HG02943 (cell line): ENCODE data around the gene SPRR2B.
"Not testable (repeated sequence)": the region's sequence is repeated elsewhere in the genome, so short reads cannot be mapped to it uniquely, and the experiment has no call there.

Experiments
- ATAC-seq: cut with Tn5 transposase; IDR thresholded peaks from one replicate; pipeline ENCODE4 v1.9.1; 2021; ENCODE audit warnings: mild to moderate bottlenecking, low read depth, moderate library complexity; ENCODE audit not compliant: unreplicated experiment

SPRR2B gene

DNA sequence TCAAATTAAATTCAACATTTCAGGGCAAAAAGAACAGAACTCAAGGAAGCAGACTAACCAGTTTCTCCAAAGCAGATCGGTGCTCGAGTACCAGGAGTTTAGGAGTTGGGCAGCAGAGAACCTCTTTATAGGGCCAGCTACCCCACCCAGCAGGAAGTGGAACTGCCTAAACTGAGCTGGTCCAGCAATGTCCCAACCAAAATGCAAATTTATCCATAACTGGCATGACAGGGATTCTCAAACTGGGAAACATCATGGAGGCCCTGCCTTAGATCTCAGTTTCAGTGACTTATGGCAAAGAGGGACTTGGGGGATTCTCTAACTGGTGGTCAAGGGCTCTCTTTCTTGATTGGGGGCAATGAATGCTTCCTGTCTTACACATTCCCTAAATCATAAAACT, at the start of gene SPRR2B:
TSS of gene SPRR2B (minus strand) at position 101 of the 400 bp plus-strand sequence. CDS start 772 bp downstream, outside the sequence.
- no peak for ATAC-seq

DNA sequence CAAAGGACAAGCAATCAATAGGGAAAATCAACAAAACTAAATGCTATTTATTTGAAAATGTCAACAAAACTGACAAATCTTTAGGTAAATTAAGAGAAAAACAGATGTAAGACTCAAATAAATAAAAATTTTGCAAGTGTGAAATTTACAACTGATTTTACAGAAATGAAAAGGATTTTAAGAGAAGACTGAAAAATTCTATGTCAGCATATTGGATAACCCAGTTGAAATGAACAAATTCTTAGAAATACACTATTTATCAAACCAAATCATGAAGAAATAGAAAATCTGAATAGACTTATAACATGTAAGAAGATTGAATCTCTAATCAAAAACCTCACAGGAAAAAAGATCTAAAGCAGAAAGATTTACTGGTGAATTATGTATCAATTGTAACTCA, 49.5 kb upstream of the SPRR2B start:
- no peak for ATAC-seq

DNA sequence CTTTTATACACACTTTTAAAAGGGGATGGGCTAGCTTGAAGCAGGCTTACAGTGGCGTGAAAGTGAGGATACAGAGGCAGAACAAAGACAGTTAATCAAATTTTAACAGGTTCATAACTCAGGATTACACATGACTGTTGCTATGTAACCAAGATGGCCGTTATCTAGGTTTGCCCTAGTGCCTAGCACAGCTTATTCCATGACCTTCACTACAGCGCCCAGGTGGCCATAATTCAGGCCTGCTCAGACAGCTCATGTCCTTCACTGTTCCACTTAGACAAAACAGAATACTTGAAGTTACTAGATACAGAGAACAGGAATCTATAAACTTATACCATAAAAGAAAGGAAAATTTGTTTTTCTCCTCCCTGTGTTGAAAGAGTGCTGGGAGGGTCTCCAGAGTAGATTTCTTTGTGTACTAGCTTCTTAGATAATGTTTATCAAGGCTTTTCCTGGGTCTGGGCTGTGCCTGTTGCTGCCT, 48.1 kb upstream of the SPRR2B start:
- no peak for ATAC-seq

DNA sequence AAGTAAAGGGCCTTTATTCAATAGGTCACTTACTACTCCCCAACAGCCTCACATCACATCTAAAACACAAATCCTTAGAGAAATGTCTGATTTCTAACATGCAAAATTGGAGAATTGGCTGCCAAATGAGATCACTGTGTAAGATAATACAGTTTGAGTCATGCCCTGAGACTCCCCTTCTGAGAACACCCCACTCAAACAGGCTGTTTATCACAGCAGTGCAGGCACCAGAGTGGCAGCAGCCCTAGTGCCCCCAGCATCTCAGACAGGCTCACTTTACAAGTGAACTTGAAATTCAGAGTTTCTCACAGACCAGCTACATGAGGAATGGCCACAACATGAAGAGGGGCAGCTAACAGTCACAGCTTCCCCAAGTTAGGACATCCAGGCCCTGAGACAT, 43.9 kb upstream of the SPRR2B start:
- not testable (repeated sequence) for ATAC-seq

DNA sequence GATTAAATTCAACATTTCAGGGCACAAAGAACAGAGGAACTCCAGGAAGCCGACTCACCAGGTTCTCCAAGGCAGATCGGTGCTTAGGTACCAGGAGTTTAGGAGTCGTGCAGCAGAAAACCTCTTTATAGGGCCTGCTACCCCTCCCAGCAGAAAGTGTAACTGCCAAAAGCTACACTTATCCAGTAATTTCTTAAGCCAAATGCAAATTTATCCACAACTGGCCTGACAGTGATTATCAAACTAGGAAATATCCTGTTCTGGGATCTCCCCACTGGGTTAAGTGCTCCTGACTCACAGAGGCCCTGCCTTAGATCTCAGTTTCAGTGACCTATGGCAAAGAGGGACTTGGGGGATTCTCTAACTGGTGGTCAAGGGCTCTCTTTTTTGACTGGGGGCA, 42.0 kb upstream of the SPRR2B start, which contains the start of gene SPRR2F:
TSS of gene SPRR2F (minus strand) at position 101 of the 400 bp plus-strand sequence. CDS start 783 bp downstream, outside the sequence.
- no peak for ATAC-seq

DNA sequence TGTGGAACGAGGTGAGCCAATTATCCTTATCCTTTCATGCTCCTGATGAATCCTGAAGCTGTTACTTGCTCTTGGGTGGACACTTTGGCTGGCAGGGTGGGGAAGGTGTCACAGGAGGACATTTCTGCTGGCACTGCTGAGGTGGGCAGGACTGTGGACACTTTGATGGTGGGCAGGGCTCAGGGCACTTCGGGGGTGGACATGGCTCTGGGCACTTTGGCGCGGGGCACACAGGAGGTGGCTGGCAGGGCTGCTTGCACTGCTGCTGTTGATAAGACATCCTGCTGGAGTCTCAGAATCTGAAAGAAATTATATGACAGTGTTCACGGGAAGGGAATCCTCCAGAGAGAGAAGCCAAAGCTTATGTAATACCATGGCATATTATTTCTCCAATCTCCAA, 41.0 kb upstream of the SPRR2B start:
- ATAC-seq = not testable (repeated sequence)

DNA sequence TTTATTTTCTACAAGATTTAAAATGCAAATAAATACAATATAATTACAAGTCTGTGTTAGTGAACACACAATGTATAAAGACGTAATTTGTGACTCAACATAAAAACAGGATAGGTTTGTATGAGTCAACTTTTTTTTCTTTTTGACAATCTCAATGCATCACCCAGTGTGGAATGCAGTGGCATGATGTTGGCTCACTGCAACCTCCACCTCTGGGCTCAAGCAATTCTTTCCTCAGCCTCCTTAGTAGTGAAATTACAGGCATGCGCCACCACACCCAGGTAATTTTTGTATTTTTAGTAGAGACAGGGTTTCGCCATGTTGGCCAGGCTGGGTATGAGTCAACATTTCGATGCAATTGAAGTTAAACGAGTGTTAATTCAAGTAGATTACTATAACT, 28.8 kb upstream of the SPRR2B start:
- no peak for ATAC-seq

DNA sequence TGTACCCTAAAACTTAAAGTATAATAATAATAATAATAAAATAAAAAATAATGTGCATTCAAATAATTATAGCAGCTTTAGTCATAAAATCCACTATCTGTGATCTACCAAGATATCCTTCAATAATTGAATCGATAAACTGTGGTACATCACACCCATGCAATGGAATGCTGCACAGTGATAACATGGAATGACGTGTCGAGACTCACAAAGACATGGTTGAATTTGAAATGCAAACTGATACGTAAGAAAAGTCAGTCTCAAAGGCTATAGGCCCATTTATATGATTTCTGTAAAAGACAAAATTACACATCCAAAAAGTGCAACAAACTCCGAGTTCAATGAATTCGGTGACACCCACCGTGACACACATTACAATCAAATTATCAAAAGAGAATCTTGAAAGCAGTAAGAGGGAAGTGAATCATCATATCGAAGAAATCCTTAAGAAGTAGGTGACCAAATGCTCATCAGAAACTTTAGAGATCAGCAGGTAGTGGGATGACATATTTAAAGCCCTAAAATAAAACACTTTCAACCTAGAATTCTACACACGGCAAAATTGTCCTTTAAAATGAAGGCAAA, 28.1 kb upstream of the SPRR2B start:
- no peak for ATAC-seq

DNA sequence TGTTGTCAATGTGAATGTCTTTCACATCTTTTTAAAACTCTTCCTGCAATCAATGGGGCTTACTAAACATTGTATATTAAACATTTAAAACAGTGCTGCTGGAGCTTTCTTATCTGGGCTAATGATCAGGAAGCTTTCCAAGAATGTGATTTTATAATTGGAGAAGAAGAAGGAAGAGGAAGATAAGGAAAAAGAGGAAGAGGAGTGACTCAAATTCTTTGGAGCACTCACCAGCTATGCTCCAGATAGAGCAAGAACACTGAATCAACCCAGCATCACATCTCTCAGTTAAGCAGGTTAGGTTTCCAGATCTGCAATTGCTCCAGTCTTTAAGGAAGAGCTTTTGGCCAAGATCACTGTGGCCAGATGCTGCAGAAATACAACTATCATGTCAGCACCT, 24.4 kb upstream of the SPRR2B start:
- ATAC-seq = no peak

DNA sequence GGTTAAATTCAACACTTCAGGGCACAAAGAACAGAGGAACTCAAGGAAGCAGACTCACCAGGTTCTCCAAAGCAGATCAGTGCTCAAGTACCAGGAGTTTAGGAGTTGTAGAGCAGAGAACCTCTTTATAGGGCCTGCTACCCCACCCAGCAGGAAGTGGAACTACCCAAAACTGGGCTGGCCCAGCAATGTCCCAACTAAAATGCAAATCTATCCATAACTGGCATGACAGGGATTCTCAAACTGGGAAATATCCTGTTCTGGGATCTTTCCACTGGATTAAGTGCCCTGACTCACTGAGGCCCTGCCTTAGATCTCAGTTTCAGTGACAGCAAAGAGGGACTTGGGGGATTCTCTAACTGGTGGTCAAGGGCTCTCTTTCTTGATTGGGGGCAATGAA, 23.0 kb upstream of the SPRR2B start, which contains the start of gene SPRR2E:
TSS of gene SPRR2E (minus strand) at position 101 of the 400 bp plus-strand sequence. CDS start 775 bp downstream, outside the sequence.
- no peak for ATAC-seq

DNA sequence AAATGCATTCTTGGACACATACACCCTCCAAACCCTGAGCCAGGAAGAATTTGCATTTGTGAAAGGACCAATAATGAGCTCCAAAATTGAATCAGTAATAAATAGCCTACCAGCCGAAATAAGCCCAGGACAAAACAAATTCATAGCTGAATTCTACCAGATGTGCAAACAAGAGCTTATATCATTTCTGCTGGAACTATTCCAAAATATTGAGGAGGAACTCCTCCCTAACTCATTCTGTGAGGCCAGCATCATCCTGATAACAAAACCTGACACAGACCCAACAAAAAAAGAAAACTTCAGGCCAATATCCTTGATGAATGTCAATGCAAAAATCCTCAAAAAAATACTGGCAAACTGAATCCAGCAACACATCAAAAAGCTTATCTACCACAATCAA, 16.2 kb upstream of the SPRR2B start:
- no peak for ATAC-seq

DNA sequence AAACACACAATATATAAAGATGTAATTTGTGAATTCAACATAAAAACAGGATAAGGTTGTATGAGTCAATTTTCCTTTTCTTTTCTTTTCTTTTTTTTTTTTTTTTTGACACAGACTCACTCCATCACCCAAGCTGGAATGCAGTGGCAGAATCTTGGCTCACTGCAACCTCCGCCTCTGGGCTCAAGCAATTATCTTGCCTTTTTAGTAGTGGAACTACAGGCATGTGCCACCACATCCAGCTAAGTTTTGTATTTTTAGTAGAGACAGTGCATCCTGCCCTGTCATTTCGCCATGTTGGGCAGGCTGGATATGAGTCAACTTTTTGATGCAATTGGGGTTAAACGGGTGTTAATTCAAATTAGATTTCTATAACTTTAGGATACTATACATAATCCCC, 10.3 kb upstream of the SPRR2B start:
- ATAC-seq = no peak

DNA sequence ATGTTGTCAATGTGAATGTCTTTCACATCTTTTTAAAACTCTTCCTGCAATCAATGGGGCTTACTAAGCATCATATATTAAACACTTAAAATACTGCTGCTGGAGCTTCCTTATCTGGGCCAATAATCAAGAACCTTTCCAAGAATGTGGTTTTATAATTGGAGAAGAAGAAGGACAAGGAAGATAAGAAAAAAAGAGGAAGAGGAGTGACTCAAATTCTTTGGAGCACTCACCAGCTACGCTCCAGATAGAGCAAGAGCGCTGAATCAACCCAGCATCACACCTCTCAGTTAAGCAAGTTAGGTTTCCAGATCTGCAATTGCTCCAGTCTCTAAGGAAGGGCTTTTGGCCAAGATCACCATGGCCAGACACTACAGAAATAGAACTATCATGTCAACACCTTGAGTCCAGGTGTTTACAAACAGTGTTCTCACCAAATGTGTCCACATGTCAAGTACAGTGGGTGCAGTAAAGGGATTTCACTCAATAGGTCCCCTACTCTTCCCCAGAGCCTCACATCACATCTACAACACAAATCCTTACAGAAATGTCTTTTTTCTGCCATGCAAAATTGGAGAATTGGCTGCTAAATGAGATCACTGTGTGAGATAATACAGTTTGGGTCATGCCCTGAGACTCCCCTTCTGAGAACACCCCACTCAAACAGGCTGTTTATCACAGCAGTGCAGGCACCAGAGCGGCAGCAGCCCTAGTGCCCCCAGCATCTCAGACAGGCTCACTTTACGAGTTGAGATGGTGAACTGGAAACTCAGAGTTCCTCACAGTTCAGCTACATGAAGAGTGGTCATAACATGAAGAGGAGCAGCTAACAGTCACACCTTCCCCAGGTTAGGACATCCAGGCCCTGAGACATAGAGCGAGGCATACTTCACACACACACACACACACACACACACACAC, 1.7 kb upstream of the SPRR2B start:
- no peak for ATAC-seq

DNA sequence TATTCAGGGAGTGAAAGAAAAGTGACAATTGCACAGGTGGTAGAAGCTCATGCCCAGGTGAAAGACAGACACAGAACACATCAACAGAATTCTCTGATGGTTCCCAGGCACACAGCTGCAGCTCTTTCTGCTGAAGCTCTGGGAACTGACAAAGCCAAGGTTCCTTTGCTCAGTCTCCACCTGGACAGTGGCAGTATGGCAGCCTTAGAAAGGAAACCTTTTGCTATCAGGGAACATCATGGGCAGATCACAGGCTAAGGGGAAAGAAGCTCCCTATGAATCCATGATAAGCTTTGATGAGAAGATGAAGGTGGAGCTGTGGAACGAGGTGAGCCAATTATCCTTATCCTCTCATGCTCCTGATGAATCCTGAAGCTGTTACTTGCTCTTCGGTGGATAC, 1.2 kb downstream of the SPRR2B start:
- no peak for ATAC-seq

DNA sequence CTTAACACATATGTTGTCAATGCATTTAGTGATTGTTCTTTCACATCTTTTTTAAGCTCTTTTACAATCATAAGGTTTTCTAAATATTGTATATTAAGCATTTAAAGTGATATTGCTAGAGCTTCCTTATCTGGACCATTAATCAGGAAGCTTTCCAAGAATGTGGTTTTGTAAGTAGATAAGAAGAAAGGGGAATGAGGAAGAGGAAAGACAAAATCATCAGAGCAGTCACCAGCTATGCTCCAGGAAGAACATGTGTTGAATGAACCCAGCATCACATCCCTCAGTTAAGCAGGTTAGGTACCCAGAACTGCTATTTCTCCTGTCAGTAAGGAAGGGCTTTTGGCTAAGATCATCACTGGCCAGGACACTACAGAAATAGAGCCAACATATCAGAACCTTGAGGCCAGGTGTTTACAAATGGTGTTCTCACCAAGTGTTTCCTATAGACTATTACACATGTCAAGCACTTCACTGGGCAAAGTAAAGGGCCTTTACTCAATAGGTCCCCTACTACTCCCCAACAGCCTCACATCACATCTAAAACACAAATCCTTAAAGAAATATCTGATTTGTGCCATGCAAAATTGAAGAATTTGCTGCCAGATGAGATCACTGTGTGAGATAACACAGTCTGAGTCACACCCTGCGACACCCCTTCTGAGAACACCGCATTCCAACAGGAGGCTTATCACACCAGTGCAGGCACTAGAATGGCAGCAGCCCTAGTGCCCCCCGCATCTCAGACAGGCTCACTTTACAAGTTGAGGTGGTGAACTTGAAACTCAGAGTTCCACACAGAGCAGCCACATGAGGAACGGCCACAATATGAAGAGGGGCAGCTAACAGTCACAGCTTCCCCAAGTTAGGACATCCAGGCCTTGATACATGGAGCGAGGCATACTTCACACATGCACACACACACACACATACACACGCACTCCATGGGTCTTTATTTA, 12.3 kb downstream of the SPRR2B start:
- ATAC-seq = no peak

DNA sequence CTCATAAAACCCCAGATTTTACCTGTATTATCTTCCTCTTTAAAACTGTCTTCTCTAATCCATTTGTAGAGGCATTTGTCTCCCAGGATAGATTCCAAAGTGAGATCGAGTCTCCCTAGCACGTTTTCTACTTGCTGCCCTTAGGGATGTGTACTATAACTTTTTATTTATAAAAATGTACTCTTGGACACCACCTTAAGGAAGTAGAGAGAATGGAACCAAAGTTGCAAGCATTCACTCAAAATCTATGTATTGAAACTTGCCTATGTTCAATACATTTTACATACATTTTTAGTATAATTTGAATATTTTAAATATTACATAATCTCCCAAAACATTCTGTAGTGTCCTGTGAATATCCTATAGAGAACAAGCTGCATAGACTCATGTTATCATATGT, 13.3 kb downstream of the SPRR2B start:
- no peak for ATAC-seq

DNA sequence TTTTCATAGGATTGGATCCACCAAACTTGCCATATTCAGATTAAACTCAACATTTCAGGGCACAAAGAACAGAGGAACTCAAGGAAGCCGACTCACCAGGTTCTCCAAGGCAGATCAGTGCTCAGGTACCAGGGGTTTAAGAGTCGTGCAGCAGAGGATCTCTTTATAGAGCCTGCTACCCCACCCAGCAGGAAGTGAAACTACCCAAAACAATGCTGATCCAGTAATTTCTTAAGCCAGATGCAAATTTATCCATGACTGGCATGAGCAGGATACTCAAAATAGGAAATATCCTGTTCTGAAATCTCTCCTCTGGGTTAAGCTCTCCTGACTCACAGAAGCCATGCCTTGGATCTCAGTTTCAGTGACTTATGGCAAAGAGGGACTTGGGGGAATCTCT, 14.0 kb downstream of the SPRR2B start, which contains the start of gene SPRR2A:
TSS of gene SPRR2A (minus strand) at position 138 of the 400 bp plus-strand sequence. CDS start 777 bp downstream, outside the sequence.
- no peak for ATAC-seq

DNA sequence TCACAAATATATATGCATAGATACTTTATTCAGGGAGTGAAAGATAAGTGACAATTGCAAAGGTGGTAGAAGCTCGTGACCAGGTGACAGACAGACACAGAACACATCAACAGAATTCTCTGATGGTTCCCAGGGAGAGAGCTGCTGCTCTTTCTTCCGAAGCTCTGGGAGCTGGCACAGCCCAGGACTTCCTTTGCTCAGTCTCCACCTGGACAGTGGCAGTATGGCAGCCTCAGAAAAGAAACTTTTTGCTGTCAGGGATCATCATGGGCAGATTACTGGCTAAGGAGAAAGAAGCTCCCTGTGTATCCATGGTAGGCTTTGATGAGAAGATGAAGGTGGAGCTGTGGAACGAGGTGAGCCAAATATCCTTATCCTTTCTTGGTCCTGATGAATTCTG, 15.3 kb downstream of the SPRR2B start:
- ATAC-seq = not testable (repeated sequence)

DNA sequence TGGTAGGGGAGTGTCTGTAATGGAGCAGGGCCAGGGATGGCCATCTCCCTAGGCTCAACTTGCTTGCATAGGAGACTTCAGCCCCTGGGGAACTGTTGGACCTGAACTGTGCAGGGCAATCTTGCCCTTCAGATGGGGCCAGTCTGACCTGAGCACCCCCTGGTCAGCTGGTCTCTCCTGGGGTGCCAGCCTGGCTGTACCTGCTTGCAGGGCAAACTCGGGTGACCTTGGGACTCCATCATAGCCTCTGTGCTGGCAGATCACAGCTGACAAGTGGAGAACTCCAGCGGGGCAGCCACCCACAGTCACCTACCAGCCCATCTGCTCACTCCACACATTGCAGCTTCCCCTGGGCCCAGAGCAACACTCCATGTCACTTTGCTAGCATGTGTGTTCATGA, 22.2 kb downstream of the SPRR2B start:
- no peak for ATAC-seq

DNA sequence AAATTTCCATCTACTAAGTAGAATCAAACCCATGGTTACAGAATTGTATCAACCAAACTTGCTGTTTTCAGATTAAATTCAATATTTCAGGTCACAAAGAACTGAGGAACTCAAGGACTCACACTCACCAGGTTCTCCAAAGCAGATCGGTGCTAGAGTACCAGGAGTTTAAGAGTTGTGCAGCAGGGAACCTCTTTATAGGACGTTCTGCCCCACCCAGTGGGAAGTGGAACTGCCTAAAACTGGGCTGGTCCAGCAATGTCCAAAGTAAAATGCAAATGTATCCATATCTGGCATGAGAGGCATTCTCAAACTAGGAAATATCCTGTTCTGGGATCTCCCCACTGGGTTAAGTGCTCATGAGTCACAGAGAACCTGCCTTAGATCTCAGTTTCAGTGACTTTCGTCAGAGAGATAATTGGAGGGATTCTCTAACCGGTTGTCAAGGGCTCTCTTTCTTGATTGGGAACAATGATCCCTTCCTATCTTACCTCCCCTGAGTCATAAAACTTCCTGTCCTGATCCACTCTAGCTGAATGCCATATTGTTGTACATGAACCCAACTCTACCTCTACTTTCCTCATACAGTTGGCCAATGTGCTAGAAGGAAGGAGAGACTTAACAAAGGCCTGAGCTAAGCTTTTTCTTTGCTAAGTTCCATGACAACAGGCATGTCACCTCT, 30.3 kb downstream of the SPRR2B start, which contains the start of gene SPRR2D:
TSS of gene SPRR2D (minus strand) at position 171 of the 682 bp plus-strand sequence. CDS start 774 bp downstream, outside the sequence.
- no peak for ATAC-seq
